Measurements from ENCODE around the gene THADA. TPM values are rescaled to one million over a fixed set of nuclear protein-coding genes. Genes with fewer than 3 reads are reported as not detected.

The THADA gene, protein sequence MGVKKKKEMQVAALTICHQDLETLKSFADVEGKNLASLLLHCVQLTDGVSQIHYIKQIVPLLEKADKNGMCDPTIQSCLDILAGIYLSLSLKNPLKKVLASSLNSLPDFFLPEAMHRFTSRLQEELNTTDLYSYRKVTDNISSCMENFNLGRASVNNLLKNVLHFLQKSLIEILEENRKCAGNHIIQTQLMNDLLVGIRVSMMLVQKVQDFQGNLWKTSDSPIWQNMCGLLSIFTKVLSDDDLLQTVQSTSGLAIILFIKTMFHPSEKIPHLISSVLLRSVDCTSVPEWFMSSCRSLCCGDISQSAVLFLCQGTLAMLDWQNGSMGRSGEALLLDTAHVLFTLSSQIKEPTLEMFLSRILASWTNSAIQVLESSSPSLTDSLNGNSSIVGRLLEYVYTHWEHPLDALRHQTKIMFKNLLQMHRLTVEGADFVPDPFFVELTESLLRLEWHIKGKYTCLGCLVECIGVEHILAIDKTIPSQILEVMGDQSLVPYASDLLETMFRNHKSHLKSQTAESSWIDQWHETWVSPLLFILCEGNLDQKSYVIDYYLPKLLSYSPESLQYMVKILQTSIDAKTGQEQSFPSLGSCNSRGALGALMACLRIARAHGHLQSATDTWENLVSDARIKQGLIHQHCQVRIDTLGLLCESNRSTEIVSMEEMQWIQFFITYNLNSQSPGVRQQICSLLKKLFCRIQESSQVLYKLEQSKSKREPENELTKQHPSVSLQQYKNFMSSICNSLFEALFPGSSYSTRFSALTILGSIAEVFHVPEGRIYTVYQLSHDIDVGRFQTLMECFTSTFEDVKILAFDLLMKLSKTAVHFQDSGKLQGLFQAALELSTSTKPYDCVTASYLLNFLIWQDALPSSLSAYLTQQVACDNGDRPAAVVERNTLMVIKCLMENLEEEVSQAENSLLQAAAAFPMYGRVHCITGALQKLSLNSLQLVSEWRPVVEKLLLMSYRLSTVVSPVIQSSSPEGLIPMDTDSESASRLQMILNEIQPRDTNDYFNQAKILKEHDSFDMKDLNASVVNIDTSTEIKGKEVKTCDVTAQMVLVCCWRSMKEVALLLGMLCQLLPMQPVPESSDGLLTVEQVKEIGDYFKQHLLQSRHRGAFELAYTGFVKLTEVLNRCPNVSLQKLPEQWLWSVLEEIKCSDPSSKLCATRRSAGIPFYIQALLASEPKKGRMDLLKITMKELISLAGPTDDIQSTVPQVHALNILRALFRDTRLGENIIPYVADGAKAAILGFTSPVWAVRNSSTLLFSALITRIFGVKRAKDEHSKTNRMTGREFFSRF (N-terminal part only)
- 10 to 100 TPM; 49.9 to 90.2 (median 65.2) TPM for total RNA-seq

DNA sequence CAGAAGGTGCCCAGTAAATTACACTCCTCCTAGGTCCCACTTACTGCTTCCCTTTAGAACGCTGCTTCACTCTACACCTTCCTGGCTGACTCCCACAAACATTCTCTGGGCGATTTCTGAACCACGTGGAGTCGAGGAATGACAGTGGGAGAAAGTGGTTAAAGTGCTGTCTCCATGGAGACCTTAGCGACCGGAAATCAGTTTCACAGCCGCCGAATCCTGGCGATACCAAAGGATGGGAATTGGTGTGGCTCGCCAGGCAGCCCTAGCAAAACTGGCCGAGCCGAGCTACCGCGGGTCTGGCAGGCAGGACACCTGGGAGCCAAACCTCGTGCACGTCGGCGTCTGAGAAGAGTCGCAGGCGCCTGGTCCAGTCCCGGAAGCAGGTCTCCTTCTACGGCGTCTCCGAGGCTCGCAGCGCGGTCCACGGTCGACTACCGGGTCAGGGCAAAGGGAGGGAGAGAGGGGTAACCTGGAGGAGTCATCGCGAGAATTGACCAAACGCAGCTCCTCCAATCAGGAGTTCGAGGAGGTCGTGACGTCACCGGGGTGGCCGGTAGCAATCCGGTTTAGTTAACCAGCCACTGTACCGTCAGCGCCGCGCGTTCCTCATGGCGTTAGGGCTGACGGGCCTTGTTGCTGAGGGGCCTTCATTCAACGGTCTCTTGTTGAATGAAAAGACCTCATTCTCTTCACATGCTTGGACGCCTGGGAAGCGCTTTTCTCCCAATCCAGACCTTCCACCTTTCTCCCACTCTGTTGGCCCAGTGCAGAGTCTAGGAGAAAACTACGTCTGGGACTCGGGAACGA is at the start of gene THADA:
Gene THADA (minus strand): TSS at position 436 of the 810 bp plus-strand sequence. CDS start 3,646 bp downstream, outside the sequence.
- DNase-seq = peak; percentile 99
- TF ChIP-seq, protein P1, sequence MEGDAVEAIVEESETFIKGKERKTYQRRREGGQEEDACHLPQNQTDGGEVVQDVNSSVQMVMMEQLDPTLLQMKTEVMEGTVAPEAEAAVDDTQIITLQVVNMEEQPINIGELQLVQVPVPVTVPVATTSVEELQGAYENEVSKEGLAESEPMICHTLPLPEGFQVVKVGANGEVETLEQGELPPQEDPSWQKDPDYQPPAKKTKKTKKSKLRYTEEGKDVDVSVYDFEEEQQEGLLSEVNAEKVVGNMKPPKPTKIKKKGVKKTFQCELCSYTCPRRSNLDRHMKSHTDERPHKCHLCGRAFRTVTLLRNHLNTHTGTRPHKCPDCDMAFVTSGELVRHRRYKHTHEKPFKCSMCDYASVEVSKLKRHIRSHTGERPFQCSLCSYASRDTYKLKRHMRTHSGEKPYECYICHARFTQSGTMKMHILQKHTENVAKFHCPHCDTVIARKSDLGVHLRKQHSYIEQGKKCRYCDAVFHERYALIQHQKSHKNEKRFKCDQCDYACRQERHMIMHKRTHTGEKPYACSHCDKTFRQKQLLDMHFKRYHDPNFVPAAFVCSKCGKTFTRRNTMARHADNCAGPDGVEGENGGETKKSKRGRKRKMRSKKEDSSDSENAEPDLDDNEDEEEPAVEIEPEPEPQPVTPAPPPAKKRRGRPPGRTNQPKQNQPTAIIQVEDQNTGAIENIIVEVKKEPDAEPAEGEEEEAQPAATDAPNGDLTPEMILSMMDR (IDR thresholded peaks at IDR 0.05) = peak in 1 of 6 experiments; percentile 19
- TF ChIP-seq POLR2A (IDR thresholded peaks at IDR 0.05) = peak in 1 of 2 donors; percentile 96
- H3K27me3 ChIP-seq = no peaks in the 10 kb centered on the region
- 0 to 1% methylated on average over 12 to 34 of the region's 52 CpGs for WGBS, 2 donors
- intact Hi-C loops (cut with DNase I) = no loop called here
- H3K4me1 ChIP-seq = peaks cover 16% of the 10 kb centered on the region in 2 donors
- peak within 1 kb of the TSS; percentile 72 to 91 (median 84) for H3K27ac ChIP-seq
- H3K4me3 ChIP-seq (replicated peaks in 1 of 3) = peak within 1 kb of the TSS; percentile 60 to 97 (median 69)
- no peaks in the 10 kb centered on the region for H3K9me3 ChIP-seq
- H3K36me3 ChIP-seq = peaks cover 0 to 10% of the 10 kb centered on the region in 2 donors

DNA sequence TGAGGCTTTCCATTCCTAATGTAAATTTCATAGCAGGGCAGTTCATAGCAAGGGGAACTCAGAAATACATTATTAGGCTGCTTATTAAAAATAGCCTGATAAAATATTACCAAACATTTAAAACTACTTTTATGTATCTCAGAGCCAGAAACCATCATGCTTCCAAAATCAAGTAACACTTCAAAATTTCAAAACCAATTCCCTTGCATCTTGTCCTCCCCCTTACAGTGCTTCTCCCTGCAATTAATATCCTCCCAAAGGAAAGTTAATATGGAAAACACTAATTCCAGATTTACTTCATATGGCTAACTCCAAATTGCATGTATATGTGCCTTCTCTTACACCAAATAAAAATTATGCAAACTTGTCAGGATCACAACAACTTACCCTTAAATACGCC is 47.8 kb upstream of the THADA start:
- Histone ChIP-seq H3K27me3 (no peaks in the 10 kb centered on the region), H3K36me3 (no peaks in the 10 kb centered on the region), H3K27ac (no peak overlapping the region), H3K4me3 (replicated peaks in 1 of 3) (no peak overlapping the region), H3K4me1 (no peaks in the 10 kb centered on the region), H3K9me3 (no peaks in the 10 kb centered on the region)
- TF ChIP-seq POLR2A (IDR thresholded peaks at IDR 0.05) = no peak
- TF ChIP-seq, protein P1 (IDR thresholded peaks at IDR 0.05) = no peak
- no peak for DNase-seq
- intact Hi-C loops (cut with DNase I) = no loop called here
- 95% methylated on average over 1 of the region's 1 CpG for WGBS, 2 donors

DNA sequence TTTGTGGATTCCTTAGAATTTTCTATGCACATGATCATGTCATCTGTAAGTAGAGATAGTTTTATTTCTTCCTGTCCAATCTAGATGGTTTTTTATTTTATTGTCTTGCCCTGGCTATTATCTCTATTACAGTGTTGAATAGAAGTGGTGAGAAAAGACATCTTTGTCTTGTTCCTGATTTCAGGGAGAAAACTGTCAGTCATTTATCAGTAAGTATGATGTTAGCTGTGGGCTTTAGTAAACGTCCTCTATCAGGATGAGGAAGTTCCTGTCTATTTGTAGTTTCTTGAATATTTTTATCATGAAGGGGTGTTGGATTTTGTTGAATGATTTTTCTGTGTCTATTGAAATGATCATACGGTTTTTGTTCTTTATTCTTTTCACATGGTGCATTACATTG is 46.5 kb upstream of the THADA start:
- no peaks in the 10 kb centered on the region for H3K9me3 ChIP-seq
- DNase-seq = no peak
- H3K4me3 ChIP-seq (replicated peaks in 1 of 3) = no peak overlapping the region
- no peaks in the 10 kb centered on the region for H3K27me3 ChIP-seq
- TF ChIP-seq, protein P1 (IDR thresholded peaks at IDR 0.05) = no peak
- no peak for TF ChIP-seq POLR2A (IDR thresholded peaks at IDR 0.05)
- H3K4me1 ChIP-seq = no peaks in the 10 kb centered on the region
- H3K27ac ChIP-seq = no peak overlapping the region
- intact Hi-C loops (cut with DNase I) = no loop called here
- no peaks in the 10 kb centered on the region for H3K36me3 ChIP-seq
- 78% methylated on average over 2 of the region's 2 CpGs for WGBS, 2 donors

DNA sequence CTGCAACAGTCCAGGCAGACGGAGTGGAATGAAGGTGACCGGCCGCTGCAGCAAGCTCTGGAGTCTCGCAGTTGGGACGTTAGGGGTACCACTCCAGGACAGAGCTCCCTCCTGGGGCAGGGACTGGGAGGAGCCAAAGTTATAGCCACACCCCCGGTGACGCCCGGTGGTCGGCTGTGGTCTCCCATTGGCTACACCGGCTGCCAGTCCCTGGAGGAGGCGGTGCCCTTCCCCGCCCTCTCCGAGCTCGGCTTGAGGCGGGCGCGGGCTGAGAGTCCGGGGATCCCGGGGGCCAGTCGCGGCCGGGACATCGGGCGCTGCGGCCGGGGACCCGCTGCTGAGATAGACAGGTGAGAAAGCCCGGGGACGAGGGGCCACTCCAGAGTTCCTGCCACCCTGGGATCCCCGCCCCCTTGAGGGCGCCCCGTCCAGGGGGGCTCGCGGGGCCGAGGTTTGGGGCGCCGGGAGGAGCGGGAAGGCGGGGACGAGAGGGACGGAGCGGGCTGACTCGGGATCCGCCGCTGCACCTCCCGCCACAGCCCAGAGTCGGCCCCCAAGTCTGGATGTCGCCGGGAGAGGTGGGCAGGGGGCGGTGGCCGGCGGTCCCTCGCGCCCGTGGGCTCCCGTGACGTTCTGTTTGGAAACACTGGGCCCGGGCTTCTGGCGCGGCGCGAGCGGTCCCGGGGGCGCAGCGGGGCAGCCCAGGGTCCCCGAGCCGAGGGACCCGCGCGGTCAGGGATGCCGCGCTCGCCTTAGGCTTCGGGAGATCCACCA is 41.4 kb upstream of the THADA start, which contains the start of gene PLEKHH2:
Gene PLEKHH2 (plus strand): TSS at position 231 of the 774 bp plus-strand sequence. CDS start 7,414 bp downstream, outside the sequence.
- WGBS, 2 donors = 0 to 1% methylated on average over 22 to 30 of the region's 75 CpGs
- TF ChIP-seq, protein P1 (IDR thresholded peaks at IDR 0.05) = no peak
- TF ChIP-seq POLR2A (IDR thresholded peaks at IDR 0.05) = peak; percentile 16 to 86
- intact Hi-C loops (cut with DNase I) = no loop called here

More for the DNA sequence above, 41.4 kb upstream of the THADA start, which contains the start of gene PLEKHH2:
- peak within 1 kb of the TSS; percentile 47 to 84 (median 82) for H3K4me3 ChIP-seq (replicated peaks in 1 of 3)
- peaks cover 0 to 19% of the 10 kb centered on the region in 2 donors for H3K4me1 ChIP-seq
- no peaks in the 10 kb centered on the region for H3K9me3 ChIP-seq
- H3K27me3 ChIP-seq = no peaks in the 10 kb centered on the region
- H3K27ac ChIP-seq = peak within 1 kb of the TSS in 2 of 3 donors; percentile 47 to 58
- peak; percentile 92 to 93 for DNase-seq
- no peaks in the 10 kb centered on the region for H3K36me3 ChIP-seq

Data from thyroid gland (tissue), 4 donors.